GM06990 (cell line): ENCODE results near the gene VSTM1.
"Not testable (repeated sequence)": the region's sequence is repeated elsewhere in the genome, so short reads cannot be mapped to it uniquely, and the experiment has no call there.

Experiments used
- DNase-seq: peaks from one replicate; pipeline ENCODE4 v3.0.0-alpha.2; 2011; ENCODE audit not compliant: insufficient read length; ENCODE audit errors: extremely low read depth
- H3K27me3 ChIP-seq: replicated peaks from 2 replicates; pipeline ENCODE4 v1.6.0; 2011; ENCODE audit warnings: low read length; ENCODE audit not compliant: control insufficient read depth, insufficient read depth
- H3K36me3 ChIP-seq: 2 replicates; pipeline ENCODE4 v1.5.1; 2011; ENCODE audit warnings: low read length; ENCODE audit not compliant: control insufficient read depth, insufficient read depth
- H3K4me3 ChIP-seq: replicated peaks from 2 replicates; pipeline ENCODE4 v1.5.1; 2011; ENCODE audit warnings: low read depth, mild to moderate bottlenecking, control low read depth, low read length
- TF ChIP-seq, protein P1 (sequence below): IDR thresholded peaks from 2 replicates; pipeline ENCODE4 v1.5.1; 2011; ENCODE audit warnings: low read length, control low read depth, mild to moderate bottlenecking, inconsistent platforms; ENCODE audit not compliant: insufficient read depth, poor library complexity, severe bottlenecking

VSTM1 gene

GRCh38 chr19:54045771-54046170 is 17.9 kb downstream of the VSTM1 start:
- no peaks in the 10 kb centered on the region for H3K27me3 ChIP-seq
- no peaks in the 10 kb centered on the region for H3K36me3 ChIP-seq
- TF ChIP-seq, protein P1, sequence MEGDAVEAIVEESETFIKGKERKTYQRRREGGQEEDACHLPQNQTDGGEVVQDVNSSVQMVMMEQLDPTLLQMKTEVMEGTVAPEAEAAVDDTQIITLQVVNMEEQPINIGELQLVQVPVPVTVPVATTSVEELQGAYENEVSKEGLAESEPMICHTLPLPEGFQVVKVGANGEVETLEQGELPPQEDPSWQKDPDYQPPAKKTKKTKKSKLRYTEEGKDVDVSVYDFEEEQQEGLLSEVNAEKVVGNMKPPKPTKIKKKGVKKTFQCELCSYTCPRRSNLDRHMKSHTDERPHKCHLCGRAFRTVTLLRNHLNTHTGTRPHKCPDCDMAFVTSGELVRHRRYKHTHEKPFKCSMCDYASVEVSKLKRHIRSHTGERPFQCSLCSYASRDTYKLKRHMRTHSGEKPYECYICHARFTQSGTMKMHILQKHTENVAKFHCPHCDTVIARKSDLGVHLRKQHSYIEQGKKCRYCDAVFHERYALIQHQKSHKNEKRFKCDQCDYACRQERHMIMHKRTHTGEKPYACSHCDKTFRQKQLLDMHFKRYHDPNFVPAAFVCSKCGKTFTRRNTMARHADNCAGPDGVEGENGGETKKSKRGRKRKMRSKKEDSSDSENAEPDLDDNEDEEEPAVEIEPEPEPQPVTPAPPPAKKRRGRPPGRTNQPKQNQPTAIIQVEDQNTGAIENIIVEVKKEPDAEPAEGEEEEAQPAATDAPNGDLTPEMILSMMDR: no peak
- H3K4me3 ChIP-seq: no peak overlapping the region
- DNase-seq: no peak

DNA sequence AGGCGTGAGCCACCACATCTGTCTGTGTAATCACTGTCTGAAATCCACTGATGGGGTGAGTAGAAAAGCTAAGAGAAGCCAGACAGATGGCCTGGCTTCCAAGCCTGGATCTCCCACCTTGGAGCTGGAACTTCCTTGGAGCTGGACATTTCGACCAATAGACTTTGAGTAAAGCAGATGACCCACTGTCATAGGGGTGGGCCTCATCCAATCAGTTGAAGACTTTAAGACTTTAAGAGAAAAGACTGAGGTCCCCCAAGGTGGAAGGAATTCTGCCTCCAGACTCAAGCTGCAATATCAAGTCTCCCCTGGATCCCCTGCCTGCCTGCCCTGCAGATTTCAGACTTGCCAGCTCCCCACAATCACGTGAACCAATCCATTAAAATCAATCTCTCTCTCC is 20.7 kb downstream of the VSTM1 start:
- Histone ChIP-seq H3K36me3 (no peaks in the 10 kb centered on the region), H3K4me3 (no peak overlapping the region), H3K27me3 (no peaks in the 10 kb centered on the region)
- TF ChIP-seq, protein P1: no peak
- no peak for DNase-seq

DNA sequence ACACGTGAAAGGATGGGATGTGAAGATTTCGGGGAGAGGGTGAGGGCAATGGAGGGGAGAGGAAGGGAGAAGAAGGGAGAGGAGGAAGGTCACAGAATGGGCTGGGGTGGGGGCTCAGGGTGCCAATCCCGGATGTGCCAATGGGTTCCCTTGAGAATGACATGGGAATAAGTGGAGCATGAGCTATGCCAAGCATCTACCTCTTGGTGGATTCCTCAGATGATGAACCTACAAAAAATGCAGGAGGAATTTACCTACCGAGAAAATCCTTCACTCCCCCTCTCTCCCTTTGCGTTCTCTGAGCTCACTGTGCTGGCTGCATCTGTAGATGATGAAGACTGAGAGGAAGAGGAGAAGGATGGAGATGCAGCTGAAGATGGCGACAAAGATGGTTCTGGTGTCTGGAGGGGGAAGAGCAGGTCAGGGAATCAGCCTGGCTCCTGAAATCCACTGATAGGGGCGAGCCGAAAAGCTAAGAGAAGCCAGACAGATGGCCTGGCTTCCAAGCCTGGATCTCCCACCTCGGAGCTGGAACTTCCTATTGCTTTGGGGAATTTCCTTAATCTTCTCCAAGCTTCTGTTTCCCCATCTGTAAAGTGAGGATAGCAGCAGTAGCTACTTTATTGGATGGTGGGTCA is 21.6 kb downstream of the VSTM1 start:
- DNase-seq: no peak
- TF ChIP-seq, protein P1: no peak
- H3K36me3 ChIP-seq: no peaks in the 10 kb centered on the region
- H3K27me3 ChIP-seq: no peaks in the 10 kb centered on the region
- no peak overlapping the region for H3K4me3 ChIP-seq

DNA sequence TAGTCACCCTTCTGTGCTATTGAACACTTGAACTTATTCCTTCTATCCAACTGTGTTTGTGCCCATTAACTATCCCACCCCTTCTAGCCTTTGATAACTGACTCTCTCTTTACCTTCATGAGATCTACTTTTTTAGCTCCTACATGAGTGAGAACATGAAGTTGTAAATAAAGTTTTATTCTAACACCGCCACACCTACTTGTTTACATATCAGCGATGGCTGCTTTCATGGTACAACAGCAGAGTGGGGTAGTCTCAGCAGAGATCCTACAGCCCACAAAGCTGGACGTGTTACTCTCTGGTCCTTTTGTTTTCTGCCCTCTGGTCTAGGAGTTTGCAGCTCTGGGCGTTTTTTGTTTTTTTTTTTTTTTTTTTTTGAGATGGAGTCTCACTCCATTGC is 23.7 kb downstream of the VSTM1 start:
- no peak for DNase-seq
- no peaks in the 10 kb centered on the region for H3K27me3 ChIP-seq
- TF ChIP-seq, protein P1: no peak
- H3K4me3 ChIP-seq: no peak overlapping the region
- H3K36me3 ChIP-seq: no peaks in the 10 kb centered on the region

DNA sequence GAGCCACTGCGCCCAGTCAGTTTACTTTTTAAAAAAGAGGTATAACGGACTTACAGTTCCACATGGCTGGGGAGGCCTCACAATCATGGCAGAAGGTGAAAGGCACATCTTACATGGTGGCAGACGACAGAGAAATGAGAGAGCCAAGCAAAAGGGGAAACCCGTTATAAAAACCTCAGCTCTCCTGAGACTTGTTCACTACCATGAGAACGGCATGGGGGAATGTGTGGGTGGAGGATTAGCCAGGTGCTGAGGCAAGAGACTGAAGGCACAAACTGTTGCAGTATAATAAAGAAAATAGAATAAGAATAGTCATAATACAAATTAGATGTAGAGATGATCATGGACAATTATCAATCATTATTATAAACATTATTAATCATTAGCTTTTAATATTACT is 27.2 kb downstream of the VSTM1 start:
- DNase-seq, H3K27me3 ChIP-seq, H3K4me3 ChIP-seq, H3K36me3 ChIP-seq: not testable (repeated sequence)

DNA sequence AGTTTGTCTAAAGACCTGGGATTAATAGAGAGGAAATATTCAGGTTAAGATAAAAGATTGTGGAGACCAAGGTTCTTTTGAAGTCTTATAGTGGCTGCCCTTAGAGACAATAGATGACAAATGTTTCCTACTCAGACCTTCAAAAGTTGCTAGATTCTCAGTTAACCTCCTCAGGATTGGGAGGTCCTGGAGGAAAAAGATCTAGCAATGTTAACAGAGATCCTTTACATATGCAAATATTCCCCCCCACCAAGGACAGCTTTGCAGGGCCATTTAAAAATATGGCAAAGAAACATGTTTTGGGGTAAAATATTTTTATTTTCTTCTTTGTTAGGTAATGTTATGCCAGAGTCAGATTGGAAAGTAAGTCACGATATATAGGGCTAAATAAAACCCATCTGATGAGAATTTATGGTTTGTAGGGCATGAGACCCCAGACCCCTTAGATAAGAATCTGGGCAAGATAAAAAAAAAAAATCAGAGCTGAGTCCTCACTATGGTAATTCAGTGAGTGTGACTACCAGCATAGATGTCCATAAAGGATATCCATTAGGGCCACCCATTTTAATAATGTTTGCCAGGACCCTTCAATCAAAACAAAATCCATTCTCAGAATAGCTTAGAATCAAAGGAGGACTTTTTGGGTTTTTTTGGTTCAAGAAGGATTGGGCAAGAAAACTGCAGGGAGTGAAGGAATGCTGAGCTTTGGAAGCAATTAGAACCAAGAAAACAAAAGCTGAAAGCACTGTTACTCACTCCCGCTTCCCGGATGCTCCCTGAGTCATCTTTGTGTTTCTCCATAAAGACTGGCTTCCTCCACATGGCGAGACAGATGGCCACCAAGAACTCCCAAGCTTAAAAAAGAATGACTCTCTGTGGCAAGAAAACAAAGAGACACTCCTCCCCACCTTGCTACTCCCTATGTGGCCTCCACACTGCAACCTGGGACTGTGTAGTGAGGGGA is 28.2 kb downstream of the VSTM1 start:
- no peaks in the 10 kb centered on the region for H3K27me3 ChIP-seq
- no peak overlapping the region for H3K4me3 ChIP-seq
- TF ChIP-seq, protein P1: no peak
- H3K36me3 ChIP-seq: no peaks in the 10 kb centered on the region
- DNase-seq: no peak
